Measurements from ENCODE around the gene LINC01488. TPM values are rescaled to one million over a fixed set of nuclear protein-coding genes. Genes with fewer than 3 reads are reported as not detected.

Gene LINC01488
- total and polyA plus RNA-seq, 2 donors (not counting 1 experiment from before 2014, with no cell fraction given), result not detected

DNA sequence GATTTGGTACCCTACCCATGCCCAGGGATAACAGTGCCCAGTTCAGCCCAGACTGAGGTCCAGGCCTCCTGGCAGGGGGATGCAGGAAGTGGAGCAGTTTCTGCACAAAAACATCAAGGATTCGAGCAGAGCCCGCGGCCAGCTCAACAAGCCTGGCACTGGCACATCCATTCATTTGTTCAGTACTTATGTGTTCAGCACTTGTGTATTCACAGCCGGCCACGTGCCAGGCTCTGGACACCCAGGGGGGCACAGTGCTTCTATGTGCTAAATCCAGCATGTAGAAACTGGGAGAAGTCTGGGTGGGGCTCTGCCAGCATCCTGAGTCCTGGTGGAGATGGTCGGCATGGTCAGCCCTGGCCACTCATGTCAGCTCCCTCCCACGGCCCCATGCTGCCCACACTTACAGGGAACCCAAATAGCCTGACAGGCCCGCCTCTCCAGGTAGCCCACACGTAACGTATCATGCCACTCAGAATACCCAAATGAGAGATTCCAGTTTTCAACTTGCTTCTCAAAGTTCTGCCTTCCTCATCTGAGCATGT, 28.5 kb downstream of the LINC01488 start:
- no peaks in the 10 kb centered on the region for H3K4me1 ChIP-seq (ENCODE audit: control insufficient read depth in 2 of 2, insufficient read depth in 2 of 2, low read length in 2 of 2)
- TF ChIP-seq EZH2 (IDR thresholded peaks at IDR 0.05; ENCODE audit: borderline replicate concordance, insufficient read depth, low read depth, low read length, poor library complexity, severe bottlenecking), result no peak
- TF ChIP-seq, protein P1, sequence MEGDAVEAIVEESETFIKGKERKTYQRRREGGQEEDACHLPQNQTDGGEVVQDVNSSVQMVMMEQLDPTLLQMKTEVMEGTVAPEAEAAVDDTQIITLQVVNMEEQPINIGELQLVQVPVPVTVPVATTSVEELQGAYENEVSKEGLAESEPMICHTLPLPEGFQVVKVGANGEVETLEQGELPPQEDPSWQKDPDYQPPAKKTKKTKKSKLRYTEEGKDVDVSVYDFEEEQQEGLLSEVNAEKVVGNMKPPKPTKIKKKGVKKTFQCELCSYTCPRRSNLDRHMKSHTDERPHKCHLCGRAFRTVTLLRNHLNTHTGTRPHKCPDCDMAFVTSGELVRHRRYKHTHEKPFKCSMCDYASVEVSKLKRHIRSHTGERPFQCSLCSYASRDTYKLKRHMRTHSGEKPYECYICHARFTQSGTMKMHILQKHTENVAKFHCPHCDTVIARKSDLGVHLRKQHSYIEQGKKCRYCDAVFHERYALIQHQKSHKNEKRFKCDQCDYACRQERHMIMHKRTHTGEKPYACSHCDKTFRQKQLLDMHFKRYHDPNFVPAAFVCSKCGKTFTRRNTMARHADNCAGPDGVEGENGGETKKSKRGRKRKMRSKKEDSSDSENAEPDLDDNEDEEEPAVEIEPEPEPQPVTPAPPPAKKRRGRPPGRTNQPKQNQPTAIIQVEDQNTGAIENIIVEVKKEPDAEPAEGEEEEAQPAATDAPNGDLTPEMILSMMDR (IDR thresholded peaks at IDR 0.05), result no peak
- no peaks in the 10 kb centered on the region for H3K27me3 ChIP-seq (replicated peaks in 1 of 4; ENCODE audit: control extremely low read depth in 1 of 4, control insufficient read depth in 3 of 4, insufficient read depth in 4 of 4, low read length in 3 of 4)
- intact Hi-C loops (cut with micrococcal nuclease), result no loop called here
- ATAC-seq (ENCODE audit: low read depth), result no peak
- ChIA-PET POLR2A (no interaction called here), CTCF (no interaction called here)
- no peak overlapping the region for H3K4me3 Mint-ChIP-seq
- H3K36me3 ChIP-seq (replicated peaks in 1 of 2; ENCODE audit: control extremely low read depth in 1 of 2, control insufficient read depth in 1 of 2, extremely low read depth in 1 of 2, insufficient read depth in 2 of 2, low read length in 1 of 2), result no peaks in the 10 kb centered on the region
- DNase-seq, result no peak
- no peaks in the 10 kb centered on the region for H3K79me2 ChIP-seq (ENCODE audit: control insufficient read depth, insufficient read depth, low read length)
- 95% methylated on average over 10 of the region's 10 CpGs for WGBS (ENCODE audit: insufficient coverage)
- H3K9ac ChIP-seq (ENCODE audit: low read length), result no peak overlapping the region
- no peak overlapping the region for H3K4me2 ChIP-seq (replicated peaks; ENCODE audit: low read depth, low read length, poor library complexity, severe bottlenecking)
- H3K27ac Mint-ChIP-seq, result no peak overlapping the region
- no peak overlapping the region for H2AFZ ChIP-seq (ENCODE audit: insufficient read depth, low read depth, low read length, poor library complexity, severe bottlenecking)
- H3K4me3 ChIP-seq (ENCODE audit: control extremely low read depth in 1 of 5, extremely low read depth in 1 of 5, insufficient read depth in 1 of 5, low read depth in 2 of 5, low read length in 4 of 5), result no peak overlapping the region
- no peaks in the 10 kb centered on the region for H4K20me1 ChIP-seq (ENCODE audit: control insufficient read depth, insufficient read depth, low read length, poor library complexity, severe bottlenecking)
- peaks cover 0 to 5% (median 0%) of the 10 kb centered on the region in 3 donors for H3K9me3 ChIP-seq (ENCODE audit: control extremely low read depth in 1 of 3, control insufficient read depth in 2 of 3, insufficient read depth in 1 of 3, low read length in 2 of 3)
- H3K27ac ChIP-seq (ENCODE audit: low read length in 2 of 2), result no peak overlapping the region
- H3K9me3 Mint-ChIP-seq (ENCODE audit: insufficient read depth), result peaks cover 3% of the 10 kb centered on the region
- no peaks in the 10 kb centered on the region for H3K4me1 Mint-ChIP-seq
- peaks cover 24% of the 10 kb centered on the region for H3K27me3 Mint-ChIP-seq

DNA sequence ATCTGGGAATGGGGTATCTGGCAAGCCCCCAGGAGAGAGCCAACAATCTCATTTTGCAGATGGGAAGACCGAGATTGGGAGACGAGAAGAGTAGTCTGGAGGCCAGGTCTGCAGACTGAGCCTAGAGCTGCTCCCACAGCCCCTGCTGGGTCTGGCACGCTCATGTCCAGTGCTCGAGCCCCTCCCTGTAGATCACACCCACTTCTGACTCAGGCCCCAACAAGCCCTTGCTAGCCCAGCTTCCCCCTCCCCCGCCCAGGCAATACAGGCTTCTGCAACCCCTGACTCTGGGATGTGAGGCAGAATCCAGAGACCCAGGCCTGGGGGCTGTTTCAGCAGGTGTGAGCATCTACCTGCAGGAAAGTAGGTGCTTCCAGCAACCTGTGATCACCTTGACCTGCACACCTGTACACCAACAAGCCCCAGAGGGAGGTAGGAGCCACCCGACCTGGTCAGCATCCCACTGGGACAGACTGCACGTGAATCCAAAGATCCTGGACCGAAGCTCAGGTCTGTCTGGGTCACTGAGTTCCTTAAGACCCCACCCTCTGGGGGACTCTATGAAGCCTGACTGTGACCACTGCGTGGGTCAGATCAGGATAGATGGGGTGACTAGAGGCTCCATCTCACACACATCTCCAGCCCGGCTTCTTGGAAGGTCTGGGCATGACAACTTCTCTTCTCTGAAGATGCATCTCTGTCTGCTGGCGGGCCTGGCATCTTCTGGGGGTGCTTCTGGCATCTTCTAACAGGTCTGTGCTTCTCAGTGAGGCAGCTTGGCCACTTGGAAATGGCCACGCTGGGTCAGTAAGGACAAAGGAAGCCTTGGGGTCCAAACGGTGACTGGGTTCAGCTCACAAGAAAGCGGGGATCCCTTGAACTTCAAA, 29.3 kb downstream of the LINC01488 start:
- Histone ChIP-seq H3K27ac (ENCODE audit: low read length in 2 of 2) (no peak overlapping the region), H3K36me3 (replicated peaks in 1 of 2; ENCODE audit: control extremely low read depth in 1 of 2, control insufficient read depth in 1 of 2, extremely low read depth in 1 of 2, insufficient read depth in 2 of 2, low read length in 1 of 2) (no peaks in the 10 kb centered on the region), H3K9ac (ENCODE audit: low read length) (no peak overlapping the region), H2AFZ (ENCODE audit: insufficient read depth, low read depth, low read length, poor library complexity, severe bottlenecking) (no peak overlapping the region), H4K20me1 (ENCODE audit: control insufficient read depth, insufficient read depth, low read length, poor library complexity, severe bottlenecking) (no peaks in the 10 kb centered on the region), H3K4me3 (ENCODE audit: control extremely low read depth in 1 of 5, extremely low read depth in 1 of 5, insufficient read depth in 1 of 5, low read depth in 2 of 5, low read length in 4 of 5) (no peak overlapping the region), H3K79me2 (ENCODE audit: control insufficient read depth, insufficient read depth, low read length) (no peaks in the 10 kb centered on the region), H3K4me2 (replicated peaks; ENCODE audit: low read depth, low read length, poor library complexity, severe bottlenecking) (no peak overlapping the region), H3K9me3 (ENCODE audit: control extremely low read depth in 1 of 3, control insufficient read depth in 2 of 3, insufficient read depth in 1 of 3, low read length in 2 of 3) (peaks cover 0 to 10% (median 0%) of the 10 kb centered on the region in 3 donors), H3K27me3 (replicated peaks in 1 of 4; ENCODE audit: control extremely low read depth in 1 of 4, control insufficient read depth in 3 of 4, insufficient read depth in 4 of 4, low read length in 3 of 4) (no peaks in the 10 kb centered on the region), H3K4me1 (ENCODE audit: control insufficient read depth in 2 of 2, insufficient read depth in 2 of 2, low read length in 2 of 2) (peaks cover 4 to 8% of the 10 kb centered on the region in 2 donors)
- Mint-ChIP-seq H3K9me3 (ENCODE audit: insufficient read depth) (peaks cover 3% of the 10 kb centered on the region), H3K4me1 (peaks cover 6% of the 10 kb centered on the region), H3K4me3 (no peak overlapping the region), H3K27me3 (peaks cover 20% of the 10 kb centered on the region), H3K27ac (no peak overlapping the region)
- ChIA-PET CTCF (no interaction called here), POLR2A (no interaction called here)
- intact Hi-C loops (cut with micrococcal nuclease), result no loop called here
- TF ChIP-seq, protein P1 (IDR thresholded peaks at IDR 0.05), result no peak
- no peak for TF ChIP-seq EZH2 (IDR thresholded peaks at IDR 0.05; ENCODE audit: borderline replicate concordance, insufficient read depth, low read depth, low read length, poor library complexity, severe bottlenecking)
- no peak for DNase-seq
- no peak for ATAC-seq (ENCODE audit: low read depth)
- WGBS (ENCODE audit: insufficient coverage), result 89% methylated on average over 13 of the region's 14 CpGs

All from B cell (primary cell).